H1 (cell line): ENCODE results near the gene ZNF672. TPM values are rescaled to one million over a fixed set of nuclear protein-coding genes. Genes with fewer than 3 reads are reported as not detected.

Source experiments
- CTCF ChIA-PET: fragments of 300-600 bp; sonication (Branson Sonifier 250); formaldehyde crosslinking; loops from one replicate; lab custom pipeline; 2021; ENCODE audit not compliant: partially characterized antibody; lab: Charles Lee
- POLR2A ChIA-PET: fragments of 300-600 bp; sonication (Branson Sonifier 250); formaldehyde crosslinking; loops from one replicate; lab custom pipeline; 2021; ENCODE audit warnings: inconsistent platforms; ENCODE audit not compliant: partially characterized antibody; lab: Charles Lee
- DNase-seq, 2 experiments: peaks; one replicate each; pipeline versions ENCODE4 v3.0.0 to v3.0.0-alpha.2; 2010 to 2022; ENCODE audit warnings: low spot score in 2 of 2, low read depth in 1 of 2, mixed read lengths in 1 of 2
- FAIRE-seq: peaks from 2 replicates; lab custom pipeline; 2011; peaks lifted over from hg19 to GRCh38; lab: Jason Lieb, UNC
- H2AFZ ChIP-seq: 2 replicates; pipeline ENCODE4 v1.8.1; 2012; ENCODE audit warnings: low read length, inconsistent platforms
- H2AK5ac ChIP-seq: 2 replicates; pipeline ENCODE4 v1.6.1; 2013; ENCODE audit warnings: low read depth, low read length
- H2BK120ac ChIP-seq: replicated peaks from 2 replicates; pipeline ENCODE3; 2013; ENCODE audit warnings: low read depth, low read length, inconsistent platforms
- H2BK12ac ChIP-seq: 2 replicates; pipeline ENCODE4 v1.6.1; 2013; ENCODE audit warnings: low read depth, low read length
- H2BK15ac ChIP-seq: 2 replicates; pipeline ENCODE4 v1.6.1; 2013; ENCODE audit warnings: low read length
- H2BK20ac ChIP-seq: 2 replicates; pipeline ENCODE4 v1.6.1; 2013; ENCODE audit warnings: low read length
- H2BK5ac ChIP-seq: 2 replicates; pipeline ENCODE4 v1.6.1; 2013; ENCODE audit warnings: low read depth, low read length
- H3K14ac ChIP-seq: 2 replicates; pipeline ENCODE4 v1.6.1; 2013; ENCODE audit warnings: inconsistent platforms; ENCODE audit not compliant: insufficient read length
- H3K18ac ChIP-seq: 2 replicates; pipeline ENCODE4 v1.6.1; 2013; ENCODE audit warnings: low read length; ENCODE audit errors: extremely low read depth
- H3K23ac ChIP-seq: 2 replicates; pipeline ENCODE4 v1.6.1; 2013; ENCODE audit warnings: inconsistent platforms; ENCODE audit not compliant: insufficient read length
- H3K23me2 ChIP-seq: 2 replicates; pipeline ENCODE4 v1.6.1; 2013; ENCODE audit warnings: low read depth, low read length
- H3K27ac ChIP-seq: 2 replicates; pipeline ENCODE4 v1.6.1; 2011; ENCODE audit warnings: low read depth, low read length, inconsistent platforms
- H3K27me3 ChIP-seq, 4 experiments: replicated peaks in 1 of 4; 1 replicate in 1 of 4; 2 replicates in 3 of 4; pipeline versions ENCODE4 v1.6.1 to v1.8.1; 2011 to 2013; ENCODE audit warnings: low read length in 3 of 4, mild to moderate bottlenecking in 3 of 4, inconsistent platforms in 2 of 4, mixed read lengths in 2 of 4, moderate library complexity in 1 of 4; ENCODE audit not compliant: control insufficient read depth in 3 of 4, insufficient read depth in 3 of 4; ENCODE audit errors: extremely low read depth in 1 of 4
- H3K36me3 ChIP-seq, 4 experiments: 2 replicates each; pipeline versions ENCODE4 v1.6.1 to v1.8.1; 2011 to 2013; ENCODE audit warnings: mild to moderate bottlenecking in 4 of 4, low read length in 3 of 4, moderate library complexity in 2 of 4, control low read depth in 1 of 4, inconsistent platforms in 1 of 4; ENCODE audit not compliant: insufficient read depth in 4 of 4, control insufficient read depth in 2 of 4
- H3K4ac ChIP-seq: replicated peaks from 2 replicates; pipeline ENCODE3; 2013; ENCODE audit warnings: low read length, low read depth, mixed read lengths, inconsistent platforms; ENCODE audit not compliant: insufficient read length
- H3K4me1 ChIP-seq, 4 experiments: replicated peaks in 1 of 4; 1 replicate in 1 of 4; 2 replicates in 3 of 4; pipeline versions ENCODE4 v1.6.1 to v1.8.1; 2011 to 2013; ENCODE audit warnings: low read length in 3 of 4, inconsistent platforms in 2 of 4, mixed read lengths in 1 of 4; ENCODE audit not compliant: insufficient read depth in 4 of 4, control insufficient read depth in 3 of 4
- H3K4me2 ChIP-seq, 2 experiments: 2 replicates each; pipeline versions ENCODE4 v1.6.1 to v1.8.1; 2011 to 2013; ENCODE audit warnings: low read depth in 2 of 2, low read length in 2 of 2, control low read depth in 1 of 2, inconsistent platforms in 1 of 2, mild to moderate bottlenecking in 1 of 2; ENCODE audit not compliant: insufficient read depth in 1 of 2
- H3K4me3 ChIP-seq, 4 experiments: fragments of 200-600, 300-600 bp in 1 of 4; sonication (generic), shearing (Covaris generic), sonication (Bioruptor Twin) in 1 of 4; 2 replicates each; pipeline versions ENCODE4 v1.5.1 to v1.8.1; 2011 to 2016; ENCODE audit warnings: low read length in 4 of 4, low read depth in 3 of 4, control low read depth in 2 of 4, inconsistent platforms in 2 of 4, mild to moderate bottlenecking in 2 of 4, mixed read lengths in 1 of 4, moderate library complexity in 1 of 4; ENCODE audit not compliant: insufficient read depth in 2 of 4; ENCODE audit errors: extremely low read depth in 1 of 4
- H3K56ac ChIP-seq: replicated peaks from 2 replicates; pipeline ENCODE3; 2013; ENCODE audit warnings: low read depth, mild to moderate bottlenecking, mixed read lengths, low read length, inconsistent platforms; ENCODE audit not compliant: insufficient read length
- H3K79me1 ChIP-seq: 2 replicates; pipeline ENCODE4 v1.6.1; 2013; ENCODE audit warnings: low read depth, low read length, control low read depth
- H3K79me2 ChIP-seq, 2 experiments: 2 replicates each; pipeline versions ENCODE4 v1.6.1 to v1.8.1; 2012 to 2013; ENCODE audit warnings: low read length in 2 of 2, mild to moderate bottlenecking in 2 of 2, inconsistent platforms in 1 of 2; ENCODE audit not compliant: insufficient read depth in 2 of 2, control insufficient read depth in 1 of 2
- H3K9ac ChIP-seq, 4 experiments: replicated peaks in 1 of 4; 1 replicate in 1 of 4; 2 replicates in 3 of 4; pipeline versions ENCODE4 v1.6.1 to v1.8.1; 2011 to 2013; ENCODE audit warnings: low read depth in 3 of 4, low read length in 3 of 4, control low read depth in 2 of 4, mild to moderate bottlenecking in 2 of 4, moderate library complexity in 2 of 4, inconsistent platforms in 1 of 4; ENCODE audit errors: extremely low read depth in 1 of 4
- H3K9me3 ChIP-seq, 2 experiments: 2 replicates each; pipeline versions ENCODE4 v1.6.1 to v1.8.1; 2012 to 2013; ENCODE audit warnings: mild to moderate bottlenecking in 2 of 2, moderate library complexity in 2 of 2, control low read depth in 1 of 2, inconsistent platforms in 1 of 2, low read depth in 1 of 2, low read length in 1 of 2, mixed read lengths in 1 of 2; ENCODE audit not compliant: insufficient read depth in 2 of 2
- H4K20me1 ChIP-seq, 2 experiments: replicated peaks in 1 of 2; 2 replicates each; pipeline versions ENCODE3 to v1.8.1; 2011 to 2013; ENCODE audit warnings: inconsistent platforms in 2 of 2, low read length in 2 of 2, mild to moderate bottlenecking in 1 of 2; ENCODE audit not compliant: insufficient read depth in 2 of 2, control insufficient read depth in 1 of 2
- H4K5ac ChIP-seq: 2 replicates; pipeline ENCODE4 v1.6.1; 2013; ENCODE audit warnings: low read length, low read depth, mixed read lengths, inconsistent platforms; ENCODE audit not compliant: insufficient read length
- H4K8ac ChIP-seq: 2 replicates; pipeline ENCODE4 v1.8.0; 2013; ENCODE audit warnings: mild to moderate bottlenecking, moderate library complexity, low read length, inconsistent platforms; ENCODE audit not compliant: insufficient read depth; ENCODE audit errors: extremely low read depth
- H4K91ac ChIP-seq: replicated peaks from 2 replicates; pipeline ENCODE3; 2013; ENCODE audit warnings: low read length, mixed read lengths, inconsistent platforms; ENCODE audit not compliant: insufficient read length
- FOSL1 ChIP-seq: IDR thresholded peaks from 2 replicates; pipeline ENCODE4 v1.6.1; 2011; ENCODE audit warnings: mild to moderate bottlenecking, low read depth, low read length, moderate library complexity; ENCODE audit not compliant: insufficient read depth
- WGBS, 2 experiments: shearing (Covaris generic) in 1 of 2; methylation state at CpG; one replicate each; pipeline versions ENCODE4 v1.1.6 to v1.1.7; 2013 to 2015; ENCODE audit warnings: low lambda C conversion rate in 2 of 2, mixed read lengths in 2 of 2, inconsistent platforms in 1 of 2, low coverage in 1 of 2, missing lambda C conversion rate in 1 of 2; ENCODE audit not compliant: insufficient replicate concordance in 2 of 2, insufficient coverage in 1 of 2, insufficient read length in 1 of 2; ENCODE audit errors: extremely low coverage in 1 of 2, missing lambda C conversion rate in 1 of 2; 5-methylcytosine and 5-hydroxymethylcytosine counted together
- polyA plus RNA-seq, 7 experiments: library from polyadenylated mRNA; depleted of rRNA in 3 of 7; stranded (reverse) in 5 of 7; unstranded in 2 of 7; fragments of >200 nt in 5 of 7; fragments of 200-250 nt in 2 of 7; gene quantifications; 1 replicate in 5 of 7; 2 replicates in 1 of 7; 4 replicates in 1 of 7; pipeline versions ENCODE4 v1.2.1 to v1.2.3, GENCODE V29; 2011 to 2013; ENCODE audit warnings: missing spikeins in 2 of 7, mixed read lengths in 2 of 7
- total RNA-seq: library from RNA; stranded (reverse); fragmentation: NEBNext Ultra II Directional; extraction: Animal tissue kit (Norgen Biotek cat#: 25700); gene quantifications from 2 replicates; pipeline ENCODE4 v1.2.1, GENCODE V29; 2021

The ZNF672 gene
- total and polyA plus RNA-seq, 2 of the 8 experiments (the other 6 are each of a cell fraction or from before 2014, with no cell fraction given), result 30.7 to 40.4 TPM

- peak overlapping the region; percentile 80 to 81; a peak in 1 of 4 replicates for H3K4me2 ChIP-seq
Observed at GRCh38 chr1:248823517-248824001, 14.5 kb upstream of the ZNF672 start.

More at GRCh38 chr1:248823517-248824001, 14.5 kb upstream of the ZNF672 start:
- Histone ChIP-seq H4K8ac (no peak overlapping the region), H3K36me3 (peaks cover 0 to 22% (median 10%) of the 10 kb centered on the region in 4 experiments; a peak in 6 of 8 replicates), H3K4me3 (no peak overlapping the region), H3K79me2 (peaks cover 0 to 65% of the 10 kb centered on the region in 2 experiments; a peak in 3 of 4 replicates), H2BK15ac (no peak overlapping the region), H4K5ac (no peak overlapping the region), H3K9ac (no peak overlapping the region), H3K79me1 (peaks cover 16% of the 10 kb centered on the region), H3K27me3 (no peaks in the 10 kb centered on the region), H2BK120ac (no peak overlapping the region), H2BK12ac (no peak overlapping the region), H3K14ac (no peak overlapping the region), H3K23me2 (peaks cover 10% of the 10 kb centered on the region), H3K18ac (no peak overlapping the region), H2BK20ac (no peak overlapping the region), H2AK5ac (no peak overlapping the region), H3K9me3 (no peaks in the 10 kb centered on the region), H3K27ac (no peak overlapping the region), H2AFZ (no peak overlapping the region), H3K56ac (no peak overlapping the region), H3K4me1 (peaks cover 0 to 7% (median 3%) of the 10 kb centered on the region in 4 experiments; a peak in 6 of 7 replicates), H2BK5ac (no peak overlapping the region), H4K20me1 (peaks cover 0 to 10% of the 10 kb centered on the region in 2 experiments), H4K91ac (no peak overlapping the region), H3K4ac (no peak overlapping the region), H3K23ac (no peak overlapping the region)
- WGBS, 2 experiments, result 85% methylated on average over 2 of the region's 2 CpGs; no CpG with 5 or more reads in 1 of the 2 experiments
- FAIRE-seq, result no peak
- TF ChIP-seq FOSL1, result no peak
- CTCF ChIA-PET, result no interaction called here
- DNase-seq, result no peak
- POLR2A ChIA-PET, result interaction anchor here (6.0 kb wide), 1 partner anchor 14 kb away, joined by 69 read pairs; the partner anchor contains the start of gene ZNF672
